Measurements from ENCODE around the gene AKAP1.
A peak's percentile ranks its signal among the peaks of the same experiment; 100 is the strongest.

- TF ChIP-seq CTCF (IDR thresholded peaks at IDR 0.05) (no peak), EP300 (IDR thresholded peaks at IDR 0.05) (peak; percentile 20), POLR2A (IDR thresholded peaks at IDR 0.05; ENCODE audit: low read depth) (no peak)
These were observed 7.7 kb downstream of the AKAP1 start for GRCh38 chr17:57092779-57093178.

Data from esophagus muscularis mucosa (tissue), 4 donors.